ENCODE results near the gene NUMB.

- TF ChIP-seq CTCF (IDR thresholded peaks at IDR 0.05; ENCODE audit: poor library complexity, severe bottlenecking) (no peak), TAF1 (IDR thresholded peaks at IDR 0.05; ENCODE audit: low read depth) (no peak), EZH2 (IDR thresholded peaks at IDR 0.05; ENCODE audit: borderline replicate concordance, insufficient read depth, low read length, poor library complexity, severe bottlenecking) (no peak), MXI1 (conservative IDR thresholded peaks at IDR 0.05; ENCODE audit: poor library complexity, severe bottlenecking) (no peak), SMC3 (conservative IDR thresholded peaks at IDR 0.05; ENCODE audit: poor library complexity) (no peak), EP300 (conservative IDR thresholded peaks at IDR 0.05; ENCODE audit: poor library complexity, severe bottlenecking) (no peak), RAD21 (conservative IDR thresholded peaks at IDR 0.05) (no peak)
- TF ChIP-seq, protein P1, sequence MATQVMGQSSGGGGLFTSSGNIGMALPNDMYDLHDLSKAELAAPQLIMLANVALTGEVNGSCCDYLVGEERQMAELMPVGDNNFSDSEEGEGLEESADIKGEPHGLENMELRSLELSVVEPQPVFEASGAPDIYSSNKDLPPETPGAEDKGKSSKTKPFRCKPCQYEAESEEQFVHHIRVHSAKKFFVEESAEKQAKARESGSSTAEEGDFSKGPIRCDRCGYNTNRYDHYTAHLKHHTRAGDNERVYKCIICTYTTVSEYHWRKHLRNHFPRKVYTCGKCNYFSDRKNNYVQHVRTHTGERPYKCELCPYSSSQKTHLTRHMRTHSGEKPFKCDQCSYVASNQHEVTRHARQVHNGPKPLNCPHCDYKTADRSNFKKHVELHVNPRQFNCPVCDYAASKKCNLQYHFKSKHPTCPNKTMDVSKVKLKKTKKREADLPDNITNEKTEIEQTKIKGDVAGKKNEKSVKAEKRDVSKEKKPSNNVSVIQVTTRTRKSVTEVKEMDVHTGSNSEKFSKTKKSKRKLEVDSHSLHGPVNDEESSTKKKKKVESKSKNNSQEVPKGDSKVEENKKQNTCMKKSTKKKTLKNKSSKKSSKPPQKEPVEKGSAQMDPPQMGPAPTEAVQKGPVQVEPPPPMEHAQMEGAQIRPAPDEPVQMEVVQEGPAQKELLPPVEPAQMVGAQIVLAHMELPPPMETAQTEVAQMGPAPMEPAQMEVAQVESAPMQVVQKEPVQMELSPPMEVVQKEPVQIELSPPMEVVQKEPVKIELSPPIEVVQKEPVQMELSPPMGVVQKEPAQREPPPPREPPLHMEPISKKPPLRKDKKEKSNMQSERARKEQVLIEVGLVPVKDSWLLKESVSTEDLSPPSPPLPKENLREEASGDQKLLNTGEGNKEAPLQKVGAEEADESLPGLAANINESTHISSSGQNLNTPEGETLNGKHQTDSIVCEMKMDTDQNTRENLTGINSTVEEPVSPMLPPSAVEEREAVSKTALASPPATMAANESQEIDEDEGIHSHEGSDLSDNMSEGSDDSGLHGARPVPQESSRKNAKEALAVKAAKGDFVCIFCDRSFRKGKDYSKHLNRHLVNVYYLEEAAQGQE (IDR thresholded peaks at IDR 0.05; ENCODE audit: borderline replicate concordance): no peak
Observed at GRCh38 chr14:73249108-73249507, 209.2 kb downstream of the NUMB start.
